GM12878 (cell line): ENCODE measurements around the gene ARHGEF26. TPM values are rescaled to one million over a fixed set of nuclear protein-coding genes. Genes with fewer than 3 reads are reported as not detected.

Experiments used
- CBX5 ChIP-seq: sonication (generic); IDR thresholded peaks from 2 replicates; pipeline ENCODE4 v1.6.1; 2016; ENCODE audit warnings: low read depth, moderate library complexity, mild to moderate bottlenecking, inconsistent platforms
- CREM ChIP-seq: IDR thresholded peaks from 2 replicates; pipeline ENCODE4 v1.6.1; 2014; ENCODE audit warnings: antibody characterized with exemption, low read depth
- EZH2 ChIP-seq: IDR thresholded peaks from 2 replicates; pipeline ENCODE4 v1.6.1; 2012; ENCODE audit warnings: low read depth, mild to moderate bottlenecking, control low read depth, inconsistent platforms, low read length, borderline replicate concordance; ENCODE audit not compliant: control insufficient read depth
- MXI1 ChIP-seq: fragments of 150-350 bp; IDR thresholded peaks from 2 replicates; pipeline ENCODE4 v1.6.1; 2011; ENCODE audit warnings: low read depth, mild to moderate bottlenecking, inconsistent platforms, low read length, improper control_type of control experiment
- POLR2A ChIP-seq: IDR thresholded peaks from 2 replicates; pipeline ENCODE4 v1.6.1; 2011; ENCODE audit warnings: low read depth, mild to moderate bottlenecking, low read length
- TCF3 ChIP-seq: IDR thresholded peaks from 2 replicates; pipeline ENCODE4 v1.6.1; 2012; ENCODE audit warnings: low read depth, mild to moderate bottlenecking, low read length, borderline replicate concordance; ENCODE audit not compliant: insufficient read depth
- ZNF384 ChIP-seq: IDR thresholded peaks from 2 replicates; pipeline ENCODE4 v1.6.1; 2012; ENCODE audit warnings: low read depth, mild to moderate bottlenecking, low read length, improper control_type of control experiment, borderline replicate concordance
- polyA plus RNA-seq, 11 experiments: library from polyadenylated mRNA; depleted of rRNA in 4 of 11; unstranded in 6 of 11; stranded (reverse) in 5 of 11; fragments of >200 nt; fragmentation: Nextera tagmentation in 4 of 11; fragmentation: Illumina TruSeq in 1 of 11; extraction: Ambion mirVana in 4 of 11; extraction: Trizol in 1 of 11; gene quantifications; 1 replicate in 1 of 11; 2 replicates in 10 of 11; pipeline versions ENCODE4 v1.2.1 to v1.2.3, GENCODE V29; 2011 to 2016; ENCODE audit warnings: inconsistent platforms in 2 of 11, missing spikeins in 2 of 11, low read depth in 1 of 11
- total RNA-seq, 4 experiments: library from RNA; depleted of rRNA in 3 of 4; stranded (reverse); fragments of >200 nt in 3 of 4; fragmentation: Illumina TruSeq in 1 of 4; extraction: Trizol in 1 of 4; gene quantifications; 2 replicates each; pipeline versions ENCODE4 v1.2.1 to v1.2.3, GENCODE V29; 2013 to 2021
- TF ChIP-seq, protein P1 (sequence below): fragments of 450-650 bp; IDR thresholded peaks from 2 replicates; pipeline ENCODE4 v1.6.1; 2017; ENCODE audit warnings: mild to moderate bottlenecking, moderate library complexity
- TF ChIP-seq, protein P2 (sequence below): fragments of 450-650 bp; conservative IDR thresholded peaks from 2 replicates; pipeline ENCODE4 v1.6.1; 2017; ENCODE audit warnings: mild to moderate bottlenecking, moderate library complexity
- TF ChIP-seq, protein P3 (sequence below): fragments of 450-650 bp; IDR thresholded peaks from 2 replicates; pipeline ENCODE4 v1.6.1; 2017; ENCODE audit warnings: mild to moderate bottlenecking, moderate library complexity

ARHGEF26 gene
- total and polyA plus RNA-seq, 10 of the 15 experiments (the other 5 are each of a cell fraction or from before 2014, with no cell fraction given), result 0.02 to 0.47 (median 0.05) TPM; not detected in 1

DNA sequence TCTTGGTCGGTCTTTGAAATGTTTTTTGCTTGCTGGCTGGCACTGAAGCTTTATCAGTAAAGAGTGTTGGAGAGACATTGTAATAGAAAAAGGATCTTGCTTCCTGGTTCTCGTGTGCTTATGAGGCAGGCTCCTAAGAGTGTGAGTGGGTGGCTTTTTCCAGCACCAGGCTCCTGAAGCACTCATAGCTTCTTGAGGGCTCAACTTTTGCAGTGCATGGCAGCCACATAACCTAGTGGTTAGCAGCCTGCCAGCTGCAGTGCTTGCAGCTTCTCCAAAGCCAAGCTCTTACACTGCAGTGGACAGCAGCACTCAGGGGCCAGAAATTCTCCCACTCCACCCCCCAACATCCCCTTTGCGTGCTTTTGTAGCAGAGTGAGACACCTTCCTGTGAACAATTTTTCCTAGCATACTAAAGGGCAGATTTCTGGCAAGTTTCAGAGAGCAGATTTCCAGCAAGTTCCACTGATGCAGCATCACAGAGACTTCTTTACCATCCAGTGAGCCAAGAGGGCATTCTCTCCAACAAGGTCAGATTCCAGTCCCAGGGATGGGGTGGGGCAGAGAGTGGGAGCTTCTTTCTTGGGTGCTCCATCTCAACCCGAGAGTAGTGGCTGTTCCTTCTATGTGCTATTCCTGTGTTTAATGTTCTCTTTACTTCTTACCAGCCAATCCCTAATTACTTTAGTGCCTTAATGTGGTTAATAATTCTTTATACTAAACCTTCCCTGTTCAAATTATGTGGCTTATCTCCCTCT, 15.8 kb upstream of the ARHGEF26 start (continued):
- TF ChIP-seq, protein P1, sequence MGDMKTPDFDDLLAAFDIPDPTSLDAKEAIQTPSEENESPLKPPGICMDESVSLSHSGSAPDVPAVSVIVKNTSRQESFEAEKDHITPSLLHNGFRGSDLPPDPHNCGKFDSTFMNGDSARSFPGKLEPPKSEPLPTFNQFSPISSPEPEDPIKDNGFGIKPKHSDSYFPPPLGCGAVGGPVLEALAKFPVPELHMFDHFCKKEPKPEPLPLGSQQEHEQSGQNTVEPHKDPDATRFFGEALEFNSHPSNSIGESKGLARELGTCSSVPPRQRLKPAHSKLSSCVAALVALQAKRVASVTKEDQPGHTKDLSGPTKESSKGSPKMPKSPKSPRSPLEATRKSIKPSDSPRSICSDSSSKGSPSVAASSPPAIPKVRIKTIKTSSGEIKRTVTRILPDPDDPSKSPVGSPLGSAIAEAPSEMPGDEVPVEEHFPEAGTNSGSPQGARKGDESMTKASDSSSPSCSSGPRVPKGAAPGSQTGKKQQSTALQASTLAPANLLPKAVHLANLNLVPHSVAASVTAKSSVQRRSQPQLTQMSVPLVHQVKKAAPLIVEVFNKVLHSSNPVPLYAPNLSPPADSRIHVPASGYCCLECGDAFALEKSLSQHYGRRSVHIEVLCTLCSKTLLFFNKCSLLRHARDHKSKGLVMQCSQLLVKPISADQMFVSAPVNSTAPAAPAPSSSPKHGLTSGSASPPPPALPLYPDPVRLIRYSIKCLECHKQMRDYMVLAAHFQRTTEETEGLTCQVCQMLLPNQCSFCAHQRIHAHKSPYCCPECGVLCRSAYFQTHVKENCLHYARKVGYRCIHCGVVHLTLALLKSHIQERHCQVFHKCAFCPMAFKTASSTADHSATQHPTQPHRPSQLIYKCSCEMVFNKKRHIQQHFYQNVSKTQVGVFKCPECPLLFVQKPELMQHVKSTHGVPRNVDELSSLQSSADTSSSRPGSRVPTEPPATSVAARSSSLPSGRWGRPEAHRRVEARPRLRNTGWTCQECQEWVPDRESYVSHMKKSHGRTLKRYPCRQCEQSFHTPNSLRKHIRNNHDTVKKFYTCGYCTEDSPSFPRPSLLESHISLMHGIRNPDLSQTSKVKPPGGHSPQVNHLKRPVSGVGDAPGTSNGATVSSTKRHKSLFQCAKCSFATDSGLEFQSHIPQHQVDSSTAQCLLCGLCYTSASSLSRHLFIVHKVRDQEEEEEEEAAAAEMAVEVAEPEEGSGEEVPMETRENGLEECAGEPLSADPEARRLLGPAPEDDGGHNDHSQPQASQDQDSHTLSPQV, result no peak
- no peak for TF ChIP-seq MXI1
- TF ChIP-seq POLR2A, result no peak
- no peak for TF ChIP-seq CBX5
- no peak for TF ChIP-seq EZH2
- TF ChIP-seq, protein P2, sequence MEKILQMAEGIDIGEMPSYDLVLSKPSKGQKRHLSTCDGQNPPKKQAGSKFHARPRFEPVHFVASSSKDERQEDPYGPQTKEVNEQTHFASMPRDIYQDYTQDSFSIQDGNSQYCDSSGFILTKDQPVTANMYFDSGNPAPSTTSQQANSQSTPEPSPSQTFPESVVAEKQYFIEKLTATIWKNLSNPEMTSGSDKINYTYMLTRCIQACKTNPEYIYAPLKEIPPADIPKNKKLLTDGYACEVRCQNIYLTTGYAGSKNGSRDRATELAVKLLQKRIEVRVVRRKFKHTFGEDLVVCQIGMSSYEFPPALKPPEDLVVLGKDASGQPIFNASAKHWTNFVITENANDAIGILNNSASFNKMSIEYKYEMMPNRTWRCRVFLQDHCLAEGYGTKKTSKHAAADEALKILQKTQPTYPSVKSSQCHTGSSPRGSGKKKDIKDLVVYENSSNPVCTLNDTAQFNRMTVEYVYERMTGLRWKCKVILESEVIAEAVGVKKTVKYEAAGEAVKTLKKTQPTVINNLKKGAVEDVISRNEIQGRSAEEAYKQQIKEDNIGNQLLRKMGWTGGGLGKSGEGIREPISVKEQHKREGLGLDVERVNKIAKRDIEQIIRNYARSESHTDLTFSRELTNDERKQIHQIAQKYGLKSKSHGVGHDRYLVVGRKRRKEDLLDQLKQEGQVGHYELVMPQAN, result no peak
- no peak for TF ChIP-seq CREM
- TF ChIP-seq, protein P3, sequence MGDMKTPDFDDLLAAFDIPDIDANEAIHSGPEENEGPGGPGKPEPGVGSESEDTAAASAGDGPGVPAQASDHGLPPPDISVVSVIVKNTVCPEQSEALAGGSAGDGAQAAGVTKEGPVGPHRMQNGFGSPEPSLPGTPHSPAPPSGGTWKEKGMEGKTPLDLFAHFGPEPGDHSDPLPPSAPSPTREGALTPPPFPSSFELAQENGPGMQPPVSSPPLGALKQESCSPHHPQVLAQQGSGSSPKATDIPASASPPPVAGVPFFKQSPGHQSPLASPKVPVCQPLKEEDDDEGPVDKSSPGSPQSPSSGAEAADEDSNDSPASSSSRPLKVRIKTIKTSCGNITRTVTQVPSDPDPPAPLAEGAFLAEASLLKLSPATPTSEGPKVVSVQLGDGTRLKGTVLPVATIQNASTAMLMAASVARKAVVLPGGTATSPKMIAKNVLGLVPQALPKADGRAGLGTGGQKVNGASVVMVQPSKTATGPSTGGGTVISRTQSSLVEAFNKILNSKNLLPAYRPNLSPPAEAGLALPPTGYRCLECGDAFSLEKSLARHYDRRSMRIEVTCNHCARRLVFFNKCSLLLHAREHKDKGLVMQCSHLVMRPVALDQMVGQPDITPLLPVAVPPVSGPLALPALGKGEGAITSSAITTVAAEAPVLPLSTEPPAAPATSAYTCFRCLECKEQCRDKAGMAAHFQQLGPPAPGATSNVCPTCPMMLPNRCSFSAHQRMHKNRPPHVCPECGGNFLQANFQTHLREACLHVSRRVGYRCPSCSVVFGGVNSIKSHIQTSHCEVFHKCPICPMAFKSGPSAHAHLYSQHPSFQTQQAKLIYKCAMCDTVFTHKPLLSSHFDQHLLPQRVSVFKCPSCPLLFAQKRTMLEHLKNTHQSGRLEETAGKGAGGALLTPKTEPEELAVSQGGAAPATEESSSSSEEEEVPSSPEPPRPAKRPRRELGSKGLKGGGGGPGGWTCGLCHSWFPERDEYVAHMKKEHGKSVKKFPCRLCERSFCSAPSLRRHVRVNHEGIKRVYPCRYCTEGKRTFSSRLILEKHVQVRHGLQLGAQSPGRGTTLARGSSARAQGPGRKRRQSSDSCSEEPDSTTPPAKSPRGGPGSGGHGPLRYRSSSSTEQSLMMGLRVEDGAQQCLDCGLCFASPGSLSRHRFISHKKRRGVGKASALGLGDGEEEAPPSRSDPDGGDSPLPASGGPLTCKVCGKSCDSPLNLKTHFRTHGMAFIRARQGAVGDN, result no peak
- TF ChIP-seq ZNF384, result no peak
- TF ChIP-seq TCF3, result no peak
- TF ChIP-seq, all 136 proteins: peak for 0
